Osteocyte (in vitro differentiated cells): ENCODE data around the gene RBP3. TPM values are rescaled to one million over a fixed set of nuclear protein-coding genes. Genes with fewer than 3 reads are reported as not detected.

Experiments used
- DNase-seq: peaks from one replicate; pipeline ENCODE4 v3.0.0; 2021; ENCODE audit warnings: mixed read lengths; ENCODE audit not compliant: unreplicated experiment; ENCODE audit errors: extremely low spot score
- H3K27ac Mint-ChIP-seq: one replicate; pipeline ENCODE4 v1.8.0; 2021; ENCODE audit warnings: mild to moderate bottlenecking, mixed read lengths; ENCODE audit not compliant: unreplicated experiment
- H3K27me3 Mint-ChIP-seq: one replicate; pipeline ENCODE4 v1.8.0; 2021; ENCODE audit warnings: mixed read lengths; ENCODE audit not compliant: unreplicated experiment
- H3K36me3 Mint-ChIP-seq: one replicate; pipeline ENCODE4 v1.8.0; 2021; ENCODE audit warnings: mixed read lengths; ENCODE audit not compliant: unreplicated experiment
- H3K4me1 Mint-ChIP-seq: one replicate; pipeline ENCODE4 v1.8.0; 2021; ENCODE audit warnings: mixed read lengths; ENCODE audit not compliant: unreplicated experiment
- H3K4me3 Mint-ChIP-seq: one replicate; pipeline ENCODE4 v1.8.0; 2021; ENCODE audit warnings: mild to moderate bottlenecking, moderate library complexity, mixed read lengths; ENCODE audit not compliant: unreplicated experiment
- H3K9me3 Mint-ChIP-seq: one replicate; pipeline ENCODE4 v1.8.0; 2021; ENCODE audit warnings: mixed read lengths; ENCODE audit not compliant: unreplicated experiment
- CTCF ChIP-seq: fragments of 200-600 bp; sonication (generic); IDR thresholded peaks from 2 replicates; pipeline ENCODE4 v1.5.0; 2021; ENCODE audit warnings: antibody characterized with exemption, mild to moderate bottlenecking, moderate library complexity
- total RNA-seq: library from RNA; stranded (reverse); gene quantifications from 2 replicates; pipeline ENCODE4 v1.2.1, GENCODE V29; 2021

The RBP3 gene
- total RNA-seq, 1 donor from 2014 or later, result not detected

GRCh38 chr10:47400786-47401185 lies 52.6 kb downstream of the RBP3 start:
- no peak overlapping the region for H3K4me3 Mint-ChIP-seq
- TF ChIP-seq CTCF, result no peak
- peaks cover 36% of the 10 kb centered on the region for H3K4me1 Mint-ChIP-seq
- no peak overlapping the region for H3K27ac Mint-ChIP-seq
- H3K9me3 Mint-ChIP-seq, result peaks cover 9% of the 10 kb centered on the region
- DNase-seq, result no peak
- peaks cover 2% of the 10 kb centered on the region for H3K36me3 Mint-ChIP-seq
- H3K27me3 Mint-ChIP-seq, result peaks cover 5% of the 10 kb centered on the region

GRCh38 chr10:47401210-47401609 lies 53.0 kb downstream of the RBP3 start:
- Mint-ChIP-seq H3K4me3 (no peak overlapping the region), H3K27me3 (peaks cover 2% of the 10 kb centered on the region), H3K27ac (no peak overlapping the region), H3K4me1 (peaks cover 36% of the 10 kb centered on the region), H3K9me3 (peaks cover 6% of the 10 kb centered on the region), H3K36me3 (no peaks in the 10 kb centered on the region)
- TF ChIP-seq CTCF, result no peak
- peak; percentile 57 for DNase-seq

- no peak for TF ChIP-seq CTCF
- peak; percentile 75 for DNase-seq
- Mint-ChIP-seq H3K27me3 (peaks cover 2% of the 10 kb centered on the region), H3K4me1 (peaks cover 36% of the 10 kb centered on the region), H3K9me3 (peaks cover 6% of the 10 kb centered on the region), H3K27ac (peak overlapping the region; percentile 80), H3K36me3 (no peaks in the 10 kb centered on the region), H3K4me3 (no peak overlapping the region)
These were observed 53.9 kb downstream of the RBP3 start for GRCh38 chr10:47401874-47402640.

- H3K36me3 Mint-ChIP-seq, result no peaks in the 10 kb centered on the region
- DNase-seq, result peak; percentile 87
- H3K27me3 Mint-ChIP-seq, result peaks cover 2% of the 10 kb centered on the region
- peak overlapping the region; percentile 23 for H3K4me3 Mint-ChIP-seq
- TF ChIP-seq CTCF, result no peak
- peaks cover 36% of the 10 kb centered on the region for H3K4me1 Mint-ChIP-seq
- peaks cover 6% of the 10 kb centered on the region for H3K9me3 Mint-ChIP-seq
- peak overlapping the region; percentile 80 for H3K27ac Mint-ChIP-seq
These were observed 54.6 kb downstream of the RBP3 start for GRCh38 chr10:47402641-47403301.
